OCI-LY1 (cell line): ENCODE measurements around the gene IFNLR1.
A peak's percentile ranks its signal among the peaks of the same experiment; 100 is the strongest.

ENCODE experiments used
- H2AFZ ChIP-seq: fragments of 200-600 bp; sonication (generic), shearing (Covaris generic); 2 replicates; pipeline ENCODE4 v1.6.0; 2014; ENCODE audit warnings: antibody characterized with exemption, mild to moderate bottlenecking, low read length
- H3F3A ChIP-seq: fragments of 200-600 bp; sonication (generic), shearing (Covaris generic); 2 replicates; pipeline ENCODE4 v1.6.0; 2014; ENCODE audit warnings: mild to moderate bottlenecking, antibody characterized with exemption, low read length, moderate library complexity; ENCODE audit not compliant: insufficient read depth
- H3K27ac ChIP-seq: fragments of 200-600 bp; sonication (generic); 2 replicates; pipeline ENCODE4 v1.5.1; 2014; ENCODE audit warnings: low read length, mixed run types, mild to moderate bottlenecking, low read depth; ENCODE audit not compliant: poor library complexity, severe bottlenecking
- H3K27me3 ChIP-seq: fragments of 200-600 bp; sonication (generic); 2 replicates; pipeline ENCODE4 v1.6.0; 2014; ENCODE audit warnings: antibody characterized with exemption, mild to moderate bottlenecking, low read length, moderate library complexity; ENCODE audit not compliant: insufficient read depth
- H3K36me3 ChIP-seq: fragments of 200-600 bp; sonication (generic); 2 replicates; pipeline ENCODE4 v1.6.1; 2014; ENCODE audit warnings: mild to moderate bottlenecking, antibody characterized with exemption, low read length, moderate library complexity, mixed read lengths; ENCODE audit not compliant: insufficient read depth
- H3K4me1 ChIP-seq: fragments of 200-600 bp; sonication (generic); 2 replicates; pipeline ENCODE4 v1.5.1; 2014; ENCODE audit warnings: mild to moderate bottlenecking, low read length, moderate library complexity; ENCODE audit not compliant: insufficient read depth, severe bottlenecking
- H3K4me2 ChIP-seq: fragments of 200-600 bp; sonication (generic), shearing (Covaris generic); 2 replicates; pipeline ENCODE4 v1.6.1; 2014; ENCODE audit warnings: low read length
- H3K4me3 ChIP-seq: fragments of 200-600 bp; sonication (generic); 2 replicates; pipeline ENCODE4 v1.5.1; 2014; ENCODE audit warnings: low read length, low read depth, mild to moderate bottlenecking, mixed read lengths; ENCODE audit not compliant: poor library complexity, severe bottlenecking
- H3K79me2 ChIP-seq: fragments of 200-600 bp; shearing (Covaris generic); 2 replicates; pipeline ENCODE4 v1.6.1; 2016; ENCODE audit warnings: mixed run types, low read length, mixed read lengths; ENCODE audit not compliant: insufficient read depth
- H3K9ac ChIP-seq: fragments of 200-600 bp; sonication (generic), shearing (Covaris generic); 2 replicates; pipeline ENCODE4 v1.6.1; 2014; ENCODE audit warnings: mild to moderate bottlenecking, low read length, mixed read lengths
- H3K9me2 ChIP-seq: fragments of 200-600 bp; sonication (generic), shearing (Covaris generic); 2 replicates; pipeline ENCODE4 v1.6.1; 2014; ENCODE audit warnings: low read depth, mild to moderate bottlenecking, low read length, mixed read lengths
- H3K9me3 ChIP-seq: fragments of 200-600 bp; shearing (Covaris generic); 2 replicates; pipeline ENCODE4 v1.6.1; 2014; ENCODE audit warnings: low read length, mixed read lengths
- H4K20me1 ChIP-seq: fragments of 200-600 bp; sonication (generic), shearing (Covaris generic); 2 replicates; pipeline ENCODE4 v1.6.0; 2016; ENCODE audit warnings: mild to moderate bottlenecking, low read length; ENCODE audit not compliant: insufficient read depth
- EZH2 ChIP-seq: fragments of 200-600 bp; sonication (generic), shearing (Covaris generic); IDR thresholded peaks from 2 replicates; pipeline ENCODE4 v1.8.0; 2017; ENCODE audit warnings: borderline replicate concordance, mixed run types, mild to moderate bottlenecking, antibody characterized with exemption, low read length, moderate library complexity, mixed read lengths
- TF ChIP-seq, protein P1 (sequence below): fragments of 200-600 bp; sonication (generic), shearing (Covaris generic); IDR thresholded peaks from 2 replicates; pipeline ENCODE4 v1.5.1; 2017; ENCODE audit warnings: mild to moderate bottlenecking, antibody characterized with exemption, low read length, moderate library complexity, mixed read lengths

The IFNLR1 gene

DNA sequence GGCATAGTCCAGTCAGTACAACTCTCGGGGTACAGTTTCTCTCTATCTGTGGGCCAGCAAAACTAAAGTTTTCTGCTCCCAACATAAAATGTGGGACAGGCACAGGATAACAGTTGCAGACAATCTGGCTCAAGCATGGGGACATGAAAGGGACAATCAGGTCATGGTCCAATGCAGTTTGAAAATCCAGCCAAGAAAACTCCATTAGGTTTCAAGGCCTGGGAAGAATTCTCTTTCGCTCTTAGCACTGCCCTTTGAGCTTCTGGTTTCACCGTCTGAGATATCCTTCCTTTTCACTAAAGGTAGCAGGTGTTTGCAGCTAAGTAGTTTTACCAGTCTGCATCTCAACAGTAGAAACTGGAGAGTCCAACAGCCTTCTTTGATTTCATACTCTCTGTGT, 23.1 kb downstream of the IFNLR1 start:
- Histone ChIP-seq H3K4me1 (no peaks in the 10 kb centered on the region), H2AFZ (no peak overlapping the region), H3K27me3 (no peaks in the 10 kb centered on the region)

DNA sequence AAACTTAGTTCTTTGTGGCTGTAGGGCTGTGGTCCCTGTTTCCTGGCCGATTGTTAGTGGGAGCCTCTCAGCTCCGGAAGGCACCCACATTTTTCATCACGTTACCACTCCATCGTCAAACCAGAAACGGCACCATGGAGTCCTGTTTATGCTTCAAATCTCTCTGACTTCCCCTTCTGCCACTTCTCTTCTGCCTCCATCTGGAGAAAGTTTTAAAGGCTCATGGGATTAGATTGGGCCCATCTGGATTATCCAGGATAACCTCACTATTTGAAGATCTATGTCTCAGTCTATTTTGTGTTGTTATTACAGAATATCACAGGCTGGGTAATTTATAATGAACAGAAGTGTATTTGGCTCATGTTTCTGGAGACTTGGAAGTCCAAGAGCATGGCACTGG, 24.9 kb downstream of the IFNLR1 start:
- Histone ChIP-seq H2AFZ (no peak overlapping the region), H4K20me1 (no peaks in the 10 kb centered on the region), H3K4me3 (no peak overlapping the region), H3K9me2 (no peaks in the 10 kb centered on the region), H3K9ac (no peak overlapping the region), H3K27me3 (no peaks in the 10 kb centered on the region), H3K9me3 (no peaks in the 10 kb centered on the region), H3K4me1 (no peaks in the 10 kb centered on the region), H3K4me2 (no peak overlapping the region), H3K36me3 (peaks cover 94% of the 10 kb centered on the region), H3K79me2 (no peaks in the 10 kb centered on the region), H3K27ac (peak overlapping the region; percentile 42), H3F3A (no peaks in the 10 kb centered on the region)
- TF ChIP-seq, protein P1, sequence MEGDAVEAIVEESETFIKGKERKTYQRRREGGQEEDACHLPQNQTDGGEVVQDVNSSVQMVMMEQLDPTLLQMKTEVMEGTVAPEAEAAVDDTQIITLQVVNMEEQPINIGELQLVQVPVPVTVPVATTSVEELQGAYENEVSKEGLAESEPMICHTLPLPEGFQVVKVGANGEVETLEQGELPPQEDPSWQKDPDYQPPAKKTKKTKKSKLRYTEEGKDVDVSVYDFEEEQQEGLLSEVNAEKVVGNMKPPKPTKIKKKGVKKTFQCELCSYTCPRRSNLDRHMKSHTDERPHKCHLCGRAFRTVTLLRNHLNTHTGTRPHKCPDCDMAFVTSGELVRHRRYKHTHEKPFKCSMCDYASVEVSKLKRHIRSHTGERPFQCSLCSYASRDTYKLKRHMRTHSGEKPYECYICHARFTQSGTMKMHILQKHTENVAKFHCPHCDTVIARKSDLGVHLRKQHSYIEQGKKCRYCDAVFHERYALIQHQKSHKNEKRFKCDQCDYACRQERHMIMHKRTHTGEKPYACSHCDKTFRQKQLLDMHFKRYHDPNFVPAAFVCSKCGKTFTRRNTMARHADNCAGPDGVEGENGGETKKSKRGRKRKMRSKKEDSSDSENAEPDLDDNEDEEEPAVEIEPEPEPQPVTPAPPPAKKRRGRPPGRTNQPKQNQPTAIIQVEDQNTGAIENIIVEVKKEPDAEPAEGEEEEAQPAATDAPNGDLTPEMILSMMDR, result no peak
- no peak for TF ChIP-seq EZH2

More for the DNA sequence above, 23.1 kb downstream of the IFNLR1 start:
- no peaks in the 10 kb centered on the region for H3K9me3 ChIP-seq
- H3K79me2 ChIP-seq, result no peaks in the 10 kb centered on the region
- H3K9ac ChIP-seq, result no peak overlapping the region
- no peaks in the 10 kb centered on the region for H3F3A ChIP-seq
- H3K36me3 ChIP-seq, result peaks cover 89% of the 10 kb centered on the region
- no peaks in the 10 kb centered on the region for H4K20me1 ChIP-seq
- TF ChIP-seq, protein P1, result no peak
- no peak for TF ChIP-seq EZH2
- H3K27ac ChIP-seq, result no peak overlapping the region
- H3K4me3 ChIP-seq, result no peak overlapping the region
- no peaks in the 10 kb centered on the region for H3K9me2 ChIP-seq
- no peak overlapping the region for H3K4me2 ChIP-seq

DNA sequence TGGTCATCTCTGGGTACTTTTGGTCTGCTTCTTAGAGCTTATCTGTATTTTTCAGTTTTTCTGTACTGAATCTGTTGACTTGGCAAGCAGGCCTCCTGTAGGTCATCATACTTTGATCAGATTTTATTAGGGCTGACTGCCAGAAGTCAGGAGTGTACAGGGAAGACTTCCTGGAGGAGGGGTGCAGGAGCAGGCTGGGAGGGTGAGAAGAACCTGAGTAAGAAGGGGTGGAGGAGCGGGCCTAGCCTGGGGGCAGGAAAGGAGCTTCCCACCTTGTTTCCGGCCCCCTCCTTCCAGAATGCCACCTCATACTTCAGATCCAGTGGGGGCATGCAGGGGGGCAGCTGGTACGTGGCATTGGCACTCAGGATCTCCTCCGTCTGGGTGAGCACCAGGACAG, 25.8 kb downstream of the IFNLR1 start:
- H3K27ac ChIP-seq, result no peak overlapping the region
- H3K4me3 ChIP-seq, result no peak overlapping the region
- no peak overlapping the region for H3K4me2 ChIP-seq
- H3K36me3 ChIP-seq, result peaks cover 94% of the 10 kb centered on the region
- H3K9ac ChIP-seq, result no peak overlapping the region
- no peaks in the 10 kb centered on the region for H3K9me3 ChIP-seq
- H2AFZ ChIP-seq, result no peak overlapping the region
- H3K9me2 ChIP-seq, result no peaks in the 10 kb centered on the region
- H3K27me3 ChIP-seq, result no peaks in the 10 kb centered on the region
- no peak for TF ChIP-seq EZH2
- TF ChIP-seq, protein P1, result no peak
- H3F3A ChIP-seq, result no peaks in the 10 kb centered on the region
- no peaks in the 10 kb centered on the region for H3K79me2 ChIP-seq
- no peaks in the 10 kb centered on the region for H3K4me1 ChIP-seq
- no peaks in the 10 kb centered on the region for H4K20me1 ChIP-seq
